Measurements from ENCODE around the gene MSI2.

MSI2 gene

DNA sequence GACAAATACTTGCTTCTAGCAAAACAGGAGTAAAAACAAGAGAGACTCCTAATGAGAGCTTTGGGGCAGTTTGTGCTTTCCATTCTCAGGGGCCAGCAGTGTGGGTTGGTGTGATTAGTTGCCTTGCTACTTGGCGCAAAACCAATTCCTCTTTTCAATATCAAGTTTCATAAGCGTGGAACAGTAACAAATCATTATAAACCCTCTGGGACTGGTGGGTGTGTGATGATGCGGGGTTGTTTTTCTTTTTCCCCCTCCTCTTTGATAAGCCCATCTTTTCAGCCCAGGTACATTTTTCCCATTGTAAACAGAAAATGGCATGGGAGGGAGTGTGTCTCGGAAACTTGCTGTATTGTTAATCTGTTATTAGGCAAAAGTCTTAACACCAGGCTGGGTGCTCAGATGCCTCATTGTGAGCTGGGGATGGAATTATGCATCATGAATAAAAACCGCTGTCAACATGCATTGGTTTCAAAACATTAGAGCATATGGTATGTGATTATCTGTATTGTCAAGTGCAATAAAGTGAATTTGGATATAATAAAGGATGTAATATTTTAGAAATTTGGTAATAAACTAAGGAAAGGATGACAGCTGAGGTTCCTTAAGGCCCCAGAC lies 322.4 kb downstream of the MSI2 start:
- peak; percentile 76 for DNase-seq (ENCODE audit: low read depth)

DNA sequence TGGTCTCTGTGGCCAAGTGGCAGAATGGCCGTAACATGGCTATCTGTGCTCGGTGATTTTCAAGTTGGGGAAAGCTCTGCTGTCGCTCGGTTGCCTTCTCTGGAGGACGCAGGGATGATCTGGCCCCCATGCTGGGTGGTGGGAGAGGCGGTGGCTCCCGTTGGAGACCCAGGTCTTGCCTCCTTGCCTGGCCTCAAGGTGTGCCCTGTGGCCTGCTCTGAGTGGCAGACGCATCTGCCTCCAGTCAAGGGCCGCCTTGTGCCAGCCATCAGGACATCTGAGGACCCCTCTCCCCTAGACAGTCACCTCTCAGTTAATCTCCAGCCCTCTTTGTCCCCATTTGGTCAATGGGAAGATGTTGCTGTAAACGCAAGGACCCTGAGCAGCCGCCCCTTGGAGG lies 322.9 kb downstream of the MSI2 start:
- DNase-seq (ENCODE audit: low read depth), result no peak

DNA sequence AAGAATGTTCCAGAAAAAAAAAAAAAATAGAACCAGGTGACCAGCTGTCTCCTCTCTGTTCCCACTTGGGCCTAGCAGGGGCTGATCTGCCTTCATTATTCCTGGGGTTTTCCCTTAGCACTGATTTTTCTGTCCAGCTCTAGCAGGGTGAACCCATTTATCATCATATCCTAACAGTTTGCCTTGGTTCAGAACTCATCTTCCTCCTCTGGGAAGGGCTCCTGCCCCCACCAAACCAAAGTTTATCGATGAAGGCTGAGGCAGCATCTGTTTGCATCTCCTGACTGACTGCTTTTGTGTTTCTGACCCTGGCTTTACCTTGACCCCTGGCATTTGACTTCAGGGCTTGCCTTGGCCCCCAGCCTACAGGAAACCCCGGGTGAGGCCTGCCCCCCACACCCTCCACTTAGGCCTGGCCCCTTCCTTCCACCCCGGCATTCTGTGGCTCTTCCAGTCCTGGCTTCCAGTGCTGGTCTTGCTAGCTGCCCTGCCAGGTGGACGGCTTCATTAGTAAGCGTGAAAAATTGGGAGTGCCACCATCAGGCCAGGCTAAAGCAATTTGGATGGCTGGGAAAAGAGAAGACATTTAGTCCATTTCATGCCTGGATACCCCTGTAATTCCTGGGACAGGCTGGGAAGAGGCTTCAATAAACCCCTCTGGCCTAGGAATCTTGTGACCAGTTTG lies 323.9 kb downstream of the MSI2 start:
- no peak for DNase-seq (ENCODE audit: low read depth)

DNA sequence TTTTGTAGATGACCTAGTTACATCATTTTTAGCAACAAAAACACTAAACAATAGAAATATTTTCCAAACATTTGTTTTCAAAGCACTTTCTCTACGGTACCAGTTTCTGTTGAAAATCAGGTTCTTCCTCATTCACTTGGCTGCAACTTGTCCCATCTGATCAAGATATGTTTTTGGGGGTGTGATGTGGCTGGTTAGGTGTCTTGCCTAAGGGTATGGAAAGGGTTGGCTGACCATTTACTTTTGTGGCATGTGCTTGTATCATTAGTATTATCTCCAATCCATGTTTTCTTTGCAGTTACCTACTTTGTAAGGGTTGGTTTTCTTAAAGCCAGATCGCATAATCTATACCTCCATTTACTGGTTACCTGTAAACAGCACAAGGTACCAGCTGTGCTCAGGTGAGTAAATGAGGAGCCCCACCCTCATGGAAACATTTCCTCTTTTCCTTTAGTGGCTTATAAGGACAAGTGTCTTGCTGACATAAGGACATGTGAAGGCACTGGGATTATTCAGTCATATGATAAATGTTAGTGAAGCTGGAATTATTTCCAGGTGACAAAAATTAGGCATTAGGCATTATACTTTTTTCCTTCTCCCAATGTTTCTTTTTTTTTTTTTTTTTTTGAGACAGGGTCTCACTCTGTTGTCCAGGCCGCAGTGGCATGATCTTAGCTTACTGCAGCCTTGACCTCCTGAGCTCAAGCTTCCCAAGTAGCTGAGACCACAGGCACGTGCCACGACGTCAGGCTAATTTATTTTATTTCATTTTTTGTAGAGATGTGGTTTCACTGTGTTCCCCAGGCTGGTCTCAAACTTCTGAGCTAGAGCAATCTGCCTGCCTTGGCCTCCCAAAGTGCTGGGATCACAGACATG lies 326.8 kb downstream of the MSI2 start:
- DNase-seq (ENCODE audit: low read depth), result no peak

DNA sequence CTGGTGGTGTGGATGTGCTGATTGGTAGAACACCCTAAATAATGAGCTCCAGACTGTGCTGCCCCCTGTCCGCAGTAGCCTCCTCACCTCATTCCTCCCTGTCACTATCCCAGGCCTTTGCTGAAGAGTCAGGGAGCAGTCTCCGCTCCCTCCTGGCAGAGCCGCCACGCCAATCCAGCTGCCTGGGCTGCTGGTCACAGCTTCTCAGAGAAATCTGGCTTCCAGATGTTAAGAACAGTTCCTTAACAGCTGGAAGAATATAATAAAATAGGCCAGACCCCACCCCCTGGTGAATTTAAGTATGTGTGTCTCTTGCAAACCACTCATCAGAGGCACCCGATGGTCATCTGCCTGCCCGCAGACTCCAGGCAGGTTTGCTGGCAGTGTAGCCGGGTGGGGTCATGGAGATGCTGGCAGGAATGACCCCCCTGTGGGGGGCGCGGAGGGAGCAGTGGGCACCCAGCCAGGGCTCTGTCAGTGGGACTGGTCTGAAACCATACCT lies 327.8 kb downstream of the MSI2 start:
- no peak for DNase-seq (ENCODE audit: low read depth)

DNA sequence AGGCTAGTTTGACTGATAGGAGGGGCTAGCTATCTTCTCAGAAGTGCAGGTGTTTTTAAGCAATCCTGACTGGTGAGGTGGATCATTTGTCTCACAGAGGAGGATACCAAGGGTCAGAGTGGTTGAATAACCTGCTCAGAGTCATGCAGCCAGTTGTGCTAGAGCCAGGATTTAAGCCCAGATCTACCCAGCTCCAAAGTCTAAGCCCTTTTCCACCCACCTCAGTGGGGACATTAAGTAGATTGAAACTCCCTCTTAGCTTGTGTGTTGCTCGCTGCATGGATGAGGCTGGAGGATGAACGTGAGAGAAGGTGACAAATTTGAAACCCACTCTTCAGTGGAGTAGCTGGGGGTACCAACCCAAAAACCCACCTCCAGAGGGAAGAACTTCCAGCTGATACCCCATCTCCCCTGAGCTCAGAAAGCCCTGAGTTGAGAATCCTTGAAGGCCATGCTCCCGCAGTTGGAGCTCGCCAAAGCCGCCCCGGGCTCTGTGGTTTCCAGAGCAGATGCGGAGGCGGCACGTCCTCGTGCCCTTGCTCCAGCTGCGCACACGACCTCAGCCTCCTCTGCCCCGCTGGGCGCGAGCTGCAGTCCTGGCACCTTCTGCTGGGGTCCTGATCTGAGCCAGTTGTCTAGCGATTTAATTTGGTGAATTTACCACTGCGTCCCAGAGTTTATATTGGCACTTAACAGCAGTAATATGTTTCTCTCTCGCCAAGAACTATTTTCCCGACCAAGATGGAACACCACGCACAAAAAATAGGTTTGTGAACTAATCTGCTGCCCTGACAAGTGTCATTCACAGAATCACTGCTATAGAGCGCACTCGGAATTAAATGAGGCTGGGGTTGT lies 329.2 kb downstream of the MSI2 start:
- DNase-seq (ENCODE audit: low read depth), result no peak

DNA sequence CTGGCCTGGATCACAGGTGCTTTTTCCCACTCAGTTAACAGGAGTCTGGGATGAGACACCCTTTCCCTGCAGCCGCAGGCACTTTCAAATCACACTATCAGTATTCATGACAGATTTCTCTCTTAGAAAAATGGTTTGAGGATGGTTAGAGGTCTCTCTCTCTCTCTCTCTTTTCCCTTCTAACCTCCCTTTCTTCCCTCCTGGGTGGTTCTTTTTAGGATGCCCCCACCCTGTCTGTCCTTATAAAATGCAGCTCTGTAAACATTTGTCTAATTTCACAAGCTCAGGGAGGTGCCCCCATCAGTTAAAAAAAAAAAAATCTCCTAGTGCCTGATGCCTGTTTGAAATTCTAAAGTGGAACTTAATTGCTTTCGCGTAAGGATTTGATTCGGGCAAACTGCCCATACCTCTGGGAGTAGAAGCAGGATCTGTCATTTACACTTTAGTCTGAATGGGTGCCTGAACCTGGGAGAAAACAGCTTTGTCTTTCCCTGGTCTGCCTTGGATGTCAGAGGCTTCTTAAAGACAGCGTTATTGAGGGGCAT lies 329.9 kb downstream of the MSI2 start:
- no peak for DNase-seq (ENCODE audit: low read depth)

DNA sequence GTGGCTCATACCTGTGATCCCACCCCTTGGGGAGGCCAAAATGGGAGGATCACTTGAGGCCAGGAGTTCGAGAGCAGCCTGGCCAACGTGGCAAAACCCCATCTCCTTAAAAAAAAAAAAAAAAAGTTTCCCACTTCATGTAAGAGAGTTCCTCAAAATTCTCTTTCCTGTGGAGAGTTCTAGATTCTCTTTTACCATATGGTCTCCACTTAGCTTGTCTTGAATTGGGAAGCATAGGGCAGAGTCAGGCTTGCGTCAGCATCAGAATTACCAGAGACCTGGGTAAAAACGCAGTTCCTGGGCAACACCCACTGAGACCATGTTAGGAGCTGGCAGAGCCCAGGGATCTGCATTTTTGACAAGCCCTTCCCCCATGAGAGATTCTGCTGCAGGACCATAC lies 330.4 kb downstream of the MSI2 start:
- no peak for DNase-seq (ENCODE audit: low read depth)

DNA sequence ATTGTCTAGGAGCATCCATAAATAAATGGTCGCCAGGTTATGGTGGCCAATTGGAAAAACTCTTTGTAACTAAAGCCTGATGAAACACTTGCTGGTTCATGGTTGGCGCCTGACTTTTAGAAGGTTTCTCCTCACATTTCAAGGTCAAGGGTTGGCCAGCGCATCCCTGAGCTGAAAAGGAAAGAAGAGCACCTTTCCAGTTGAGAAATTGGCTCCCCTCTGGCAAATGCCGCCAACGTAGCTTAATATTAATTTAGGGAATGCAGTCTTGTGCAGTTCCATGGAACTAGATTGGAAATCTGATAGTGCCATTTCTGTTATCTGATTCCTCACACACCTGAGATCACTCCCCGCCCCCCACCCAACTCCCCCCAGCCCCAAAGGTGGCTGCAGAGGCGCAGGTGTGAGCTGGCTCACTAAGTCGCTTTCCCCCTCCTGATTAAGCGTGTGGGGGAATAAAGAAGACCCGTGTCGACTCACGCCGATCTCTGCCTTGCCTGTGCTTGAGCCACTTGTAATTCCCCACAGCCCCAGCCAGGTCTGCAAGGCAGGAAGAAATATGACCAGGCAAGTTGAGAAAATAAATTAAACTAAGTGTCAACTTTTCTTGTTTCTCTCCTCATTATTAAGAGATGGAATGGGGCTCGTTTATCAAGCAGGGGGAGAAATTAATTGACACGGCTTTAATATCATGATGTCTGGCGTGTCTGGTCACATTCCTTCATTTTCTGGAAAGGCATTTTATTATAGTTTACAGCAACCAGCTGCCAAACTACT lies 331.1 kb downstream of the MSI2 start:
- DNase-seq (ENCODE audit: low read depth), result no peak

DNA sequence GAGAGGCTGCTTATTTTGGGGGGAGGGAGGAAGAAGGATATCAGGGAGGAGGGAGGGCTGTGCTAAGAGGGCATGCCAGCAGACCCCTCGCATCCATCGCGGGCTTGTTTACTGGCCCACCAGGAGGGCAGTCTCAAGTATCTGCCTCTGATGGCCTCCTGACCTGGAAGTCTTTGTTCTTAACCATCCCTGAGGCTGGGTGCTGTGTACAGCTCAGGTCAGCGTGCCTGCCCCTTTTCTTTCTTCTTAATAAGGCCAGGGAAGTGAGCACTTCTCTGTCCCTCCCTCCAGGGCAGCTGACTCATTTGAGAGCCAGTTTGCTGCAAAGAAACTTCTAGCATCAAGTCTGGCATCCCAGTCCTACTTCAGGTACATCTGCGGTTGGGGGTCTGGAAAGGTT lies 331.8 kb downstream of the MSI2 start:
- DNase-seq (ENCODE audit: low read depth), result peak; percentile 31

DNA sequence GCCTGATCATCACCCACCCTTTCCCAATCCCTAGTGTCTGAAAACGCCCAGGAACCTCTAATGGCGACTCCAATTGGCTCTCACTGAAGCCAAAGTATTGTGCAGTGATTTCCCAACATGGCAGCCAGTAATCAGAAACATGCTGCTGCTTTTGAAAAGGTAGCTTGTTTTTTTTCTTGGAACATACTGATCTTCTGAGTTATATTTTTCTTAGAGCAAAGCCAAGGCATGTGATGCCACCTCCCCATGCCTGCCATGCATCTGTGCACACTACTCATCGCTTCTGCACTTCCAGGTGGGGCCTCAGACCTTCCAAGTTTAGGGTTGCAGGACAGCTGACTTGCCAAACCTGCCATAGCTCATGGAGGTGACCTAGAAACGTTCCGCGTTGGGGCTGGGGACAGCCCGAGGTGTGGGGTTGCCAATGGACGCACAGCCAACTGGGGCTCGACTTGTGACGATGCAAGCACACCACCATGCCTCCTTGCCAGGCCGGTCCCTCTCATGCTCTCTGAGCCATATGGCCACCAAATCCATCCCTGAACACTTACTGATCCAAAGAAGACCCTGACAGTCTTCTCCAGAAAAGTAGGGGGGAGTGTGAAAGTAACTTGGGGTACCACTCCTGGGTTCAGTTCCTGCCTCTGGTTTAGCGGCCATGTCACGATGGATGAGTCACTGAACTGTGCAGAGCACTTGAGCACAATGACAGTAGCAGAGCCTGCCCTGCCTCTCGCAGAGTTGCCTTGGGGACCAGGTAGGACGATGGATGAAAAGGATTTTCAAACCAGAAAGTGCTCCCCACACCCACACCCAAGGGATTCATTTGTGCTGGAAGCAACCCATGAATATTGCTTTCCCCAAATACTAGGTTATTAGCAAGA lies 333.1 kb downstream of the MSI2 start:
- no peak for DNase-seq (ENCODE audit: low read depth)

DNA sequence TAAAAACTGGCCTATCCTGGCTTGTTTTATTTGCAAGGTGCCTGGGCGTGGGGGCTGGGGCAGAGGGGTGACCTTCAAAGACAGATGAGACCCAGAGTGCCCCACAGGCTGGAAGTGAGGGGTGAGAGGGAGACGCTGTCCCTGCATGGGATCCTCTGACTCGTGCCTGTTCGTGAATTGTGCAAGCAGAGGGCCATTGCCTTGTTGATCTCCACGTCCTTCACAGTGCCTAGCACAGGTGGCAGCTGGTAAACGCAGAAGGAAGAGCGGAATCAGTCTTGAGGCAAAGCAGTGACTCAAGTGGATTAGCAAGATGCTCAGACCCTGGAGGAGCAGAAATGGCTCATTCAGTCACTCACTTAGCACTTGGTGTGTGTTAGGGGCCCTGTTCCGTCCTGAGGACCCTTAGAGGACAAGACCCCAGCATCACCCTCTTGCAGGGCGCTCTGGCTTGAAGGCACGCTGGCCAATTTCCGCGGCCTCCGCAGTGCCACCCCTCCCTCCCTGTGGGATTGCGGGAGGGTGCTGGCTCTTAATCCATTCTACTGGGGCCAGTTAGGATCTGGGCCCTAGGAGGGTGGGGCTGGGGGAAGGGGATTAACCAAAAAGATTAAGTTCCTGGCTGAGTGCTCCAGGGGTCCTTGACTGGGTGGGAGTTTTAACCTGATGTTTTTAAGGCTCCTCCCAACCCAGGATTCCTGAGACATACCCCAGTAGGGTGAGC lies 337.6 kb downstream of the MSI2 start:
- no peak for DNase-seq (ENCODE audit: low read depth)

DNA sequence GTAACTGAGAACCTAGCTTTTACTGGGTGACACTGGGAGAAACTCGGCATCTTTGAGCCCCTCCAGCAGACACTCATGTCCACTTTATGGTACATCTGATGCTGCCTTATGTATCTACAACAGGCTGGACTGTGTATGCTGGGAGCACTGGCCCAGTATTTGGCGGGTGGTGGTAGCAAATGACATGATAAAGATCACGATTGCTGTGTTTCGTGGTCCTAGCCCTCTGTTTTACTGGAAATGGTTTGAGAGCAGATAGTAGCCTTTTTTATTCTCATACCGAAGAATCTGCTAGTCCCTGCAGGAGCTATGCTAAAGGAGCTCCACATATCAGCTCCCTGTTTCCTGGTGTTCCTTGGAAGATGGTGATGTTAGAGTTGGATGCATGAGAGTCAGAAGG lies 338.4 kb downstream of the MSI2 start:
- no peak for DNase-seq (ENCODE audit: low read depth)

DNA sequence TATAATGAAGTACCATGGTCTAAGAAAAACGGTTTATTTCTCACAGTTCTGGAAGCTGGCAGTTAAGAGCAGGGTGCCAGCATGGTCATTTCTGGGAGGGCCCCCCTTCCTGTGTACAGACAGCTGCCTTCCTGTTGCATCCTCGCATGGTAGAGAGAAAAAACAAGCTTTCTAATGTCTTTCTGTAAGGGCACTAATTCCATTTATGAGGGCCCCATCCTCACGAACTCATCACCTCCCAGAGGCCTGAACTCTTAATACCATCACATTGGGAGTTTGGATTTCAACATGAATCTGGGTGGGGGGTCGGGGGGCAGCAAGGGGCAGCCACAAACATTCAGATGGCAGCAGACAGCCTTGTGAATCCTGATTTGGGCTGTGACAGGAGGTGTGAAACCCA lies 339.1 kb downstream of the MSI2 start:
- DNase-seq (ENCODE audit: low read depth), result no peak

DNA sequence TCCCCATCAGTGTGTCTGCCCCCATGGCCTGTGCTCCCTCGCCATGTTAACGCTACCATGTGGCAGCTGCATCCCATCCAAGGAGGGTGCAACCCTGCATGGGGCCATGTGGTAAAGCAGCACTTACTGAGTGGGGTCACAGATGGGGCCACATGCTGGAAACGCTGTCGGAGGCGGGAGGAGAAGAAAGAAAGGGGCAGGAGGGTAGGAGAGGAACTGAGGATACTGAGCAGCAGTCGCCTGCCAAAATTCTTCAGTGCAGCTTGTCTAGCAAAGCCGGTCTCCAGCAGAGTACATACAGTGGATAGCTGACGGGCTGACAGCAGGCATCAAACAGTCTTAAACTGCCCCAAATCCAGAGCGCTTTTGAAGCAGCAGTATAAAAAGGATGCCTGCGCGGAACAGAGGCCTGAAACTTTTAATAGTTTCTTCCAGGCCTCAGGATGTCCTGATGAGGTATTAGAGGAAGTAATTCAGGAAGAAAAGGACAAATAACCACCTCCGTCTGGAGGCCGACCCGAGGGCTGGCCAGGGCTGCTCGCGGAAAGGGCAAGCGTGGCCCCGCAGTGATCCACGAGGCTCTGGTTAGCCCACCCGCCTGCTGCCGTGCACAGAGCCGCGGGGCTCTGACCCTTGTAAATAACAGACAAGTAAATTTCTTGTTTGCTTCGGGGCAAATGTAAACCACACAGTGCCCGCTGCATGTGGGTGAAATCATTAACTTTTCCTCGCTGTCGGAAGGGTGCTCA lies 339.8 kb downstream of the MSI2 start:
- no peak for DNase-seq (ENCODE audit: low read depth)

DNA sequence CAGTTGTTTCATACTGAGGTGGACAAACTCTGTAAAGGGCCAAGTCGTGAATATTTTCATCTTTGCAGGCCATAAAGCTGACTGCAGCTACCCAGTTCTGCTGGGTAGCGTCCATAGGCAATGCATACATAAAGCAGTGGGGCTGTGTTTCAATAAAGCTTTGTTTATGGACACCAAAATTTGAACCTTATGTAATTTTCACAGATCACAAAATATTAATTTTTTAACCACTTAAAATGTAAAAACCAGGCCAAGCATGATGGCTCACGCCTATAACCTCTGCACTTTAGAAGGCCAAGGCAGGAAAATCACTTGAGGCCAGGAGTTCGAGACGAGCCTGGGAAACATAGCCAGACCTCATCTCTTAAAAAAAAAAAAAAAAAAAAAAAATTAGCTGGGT lies 340.8 kb downstream of the MSI2 start:
- no peak for DNase-seq (ENCODE audit: low read depth)

DNA sequence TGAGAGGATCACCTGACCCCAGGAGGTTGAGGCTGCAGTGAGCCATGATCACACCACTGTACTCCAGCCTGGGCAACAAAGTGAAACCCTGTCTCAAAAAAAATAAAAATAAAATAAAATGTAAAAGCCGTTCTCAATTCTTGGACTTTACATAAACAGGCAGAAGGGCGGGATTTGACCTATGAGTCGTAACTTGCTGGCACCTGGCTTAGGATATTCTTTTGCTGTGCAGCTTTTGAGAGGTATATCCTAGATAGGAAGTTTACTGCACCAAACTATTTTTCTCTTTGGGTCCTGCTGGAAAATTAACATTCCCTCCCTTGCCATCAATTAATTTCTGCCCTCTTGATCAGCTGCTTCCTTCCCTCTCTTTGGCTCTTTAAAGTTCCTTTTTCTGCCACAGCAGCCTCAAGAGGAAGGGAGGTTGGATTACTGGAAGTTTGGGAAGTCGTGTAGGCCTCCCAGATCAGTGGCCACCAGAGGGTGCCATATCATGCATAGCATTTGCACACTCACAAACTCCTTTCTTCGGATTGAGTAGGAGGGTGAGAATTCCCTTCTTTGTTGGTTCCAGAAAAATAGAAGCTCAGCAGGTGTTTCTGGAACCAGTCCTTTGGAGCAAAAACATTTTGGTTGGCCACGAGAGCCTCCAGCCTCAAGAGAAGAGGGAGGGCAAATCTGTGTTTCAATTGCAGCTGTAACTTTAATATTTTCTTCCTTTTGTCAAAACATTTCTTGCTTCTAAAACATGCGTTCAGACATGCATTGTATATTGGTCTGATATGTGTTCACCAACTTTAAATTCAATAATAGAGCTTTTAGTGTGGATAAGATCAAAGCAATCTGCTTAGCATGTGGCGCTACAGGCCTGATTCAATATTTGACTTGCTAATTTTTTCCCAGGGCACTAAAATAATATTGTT lies 341.5 kb downstream of the MSI2 start:
- DNase-seq (ENCODE audit: low read depth), result peak; percentile 67
